HEK293T (cell line): ENCODE data around the gene SMARCB1.

Source experiments
- CTCF ChIA-PET: fragments of 350-600 bp; formaldehyde crosslinking; extraction: SDS; loops from one replicate; lab custom pipeline; 2021; ENCODE audit warnings: antibody characterized with exemption, inconsistent platforms; lab: Yijun Ruan, JAX
- POLR2A ChIA-PET: fragments of 350-600 bp; formaldehyde crosslinking; extraction: SDS; loops from one replicate; lab custom pipeline; 2020; ENCODE audit warnings: antibody characterized with exemption, inconsistent platforms; lab: Yijun Ruan, JAX
- DNase-seq: peaks from one replicate; pipeline ENCODE4 v3.0.0; 2012; ENCODE audit warnings: mixed read lengths; ENCODE audit errors: extremely low spot score
- ARNT ChIP-seq: fragments of 450-650 bp; IDR thresholded peaks from 2 replicates; pipeline ENCODE4 v1.6.1; 2017; ENCODE audit warnings: mild to moderate bottlenecking
- BHLHE40 ChIP-seq: fragments of 450-650 bp; IDR thresholded peaks from 2 replicates; pipeline ENCODE4 v1.6.1; 2016; ENCODE audit warnings: mild to moderate bottlenecking, moderate library complexity, borderline replicate concordance
- CTBP1 ChIP-seq: fragments of 450-650 bp; IDR thresholded peaks from 2 replicates; pipeline ENCODE4 v1.6.1; 2016; ENCODE audit warnings: borderline replicate concordance
- ELF4 ChIP-seq: fragments of 450-650 bp; IDR thresholded peaks from 2 replicates; pipeline ENCODE4 v1.6.1; 2017; ENCODE audit warnings: antibody characterized with exemption
- FOXA1 ChIP-seq: fragments of 450-650 bp; IDR thresholded peaks from 2 replicates; pipeline ENCODE4 v1.6.1; 2016; ENCODE audit warnings: mild to moderate bottlenecking
- FOXK2 ChIP-seq: fragments of 450-650 bp; IDR thresholded peaks from 2 replicates; pipeline ENCODE4 v1.6.1; 2016; ENCODE audit warnings: mild to moderate bottlenecking
- FOXM1 ChIP-seq: fragments of 450-650 bp; IDR thresholded peaks from 2 replicates; pipeline ENCODE4 v1.6.1; 2017; ENCODE audit warnings: mild to moderate bottlenecking, borderline replicate concordance
- HDGF ChIP-seq: fragments of 450-650 bp; IDR thresholded peaks from 2 replicates; pipeline ENCODE4 v1.6.1; 2017; ENCODE audit warnings: antibody characterized with exemption, borderline replicate concordance
- L3MBTL2 ChIP-seq: fragments of 450-650 bp; conservative IDR thresholded peaks from 2 replicates; pipeline ENCODE4 v1.6.1; 2016; ENCODE audit warnings: mild to moderate bottlenecking
- LEF1 ChIP-seq: fragments of 450-650 bp; IDR thresholded peaks from 2 replicates; pipeline ENCODE4 v1.6.1; 2017; ENCODE audit warnings: mild to moderate bottlenecking, borderline replicate concordance
- NFRKB ChIP-seq: fragments of 450-650 bp; IDR thresholded peaks from 2 replicates; pipeline ENCODE4 v1.6.1; 2016; ENCODE audit warnings: mild to moderate bottlenecking, moderate library complexity
- PKNOX1 ChIP-seq: fragments of 450-650 bp; IDR thresholded peaks from 2 replicates; pipeline ENCODE4 v1.6.1; 2016
- SP1 ChIP-seq: fragments of 450-650 bp; IDR thresholded peaks from 2 replicates; pipeline ENCODE4 v1.6.1; 2017
- SUZ12 ChIP-seq: fragments of 450-650 bp; IDR thresholded peaks from 2 replicates; pipeline ENCODE4 v1.6.1; 2016; ENCODE audit warnings: mild to moderate bottlenecking
- TARDBP ChIP-seq: fragments of 450-650 bp; IDR thresholded peaks from 2 replicates; pipeline ENCODE4 v1.6.1; 2016
- ZNF384 ChIP-seq: fragments of 450-650 bp; IDR thresholded peaks from 2 replicates; pipeline ENCODE4 v1.6.1; 2016

The SMARCB1 gene

GRCh38 chr22:23831781-23832180, 45.0 kb downstream of the SMARCB1 start:
- ChIA-PET CTCF (no interaction called here), POLR2A (interaction anchor here (0.8 to 1.3 kb wide), 2 partner anchors 26 to 64 kb away, joined by 3 to 4 read pairs; partner anchors contain the start of genes CHCHD10 and SLC2A11)
- TF ChIP-seq ARNT, result no peak
- no peak for TF ChIP-seq FOXA1
- no peak for TF ChIP-seq ELF4
- no peak for TF ChIP-seq SUZ12
- no peak for TF ChIP-seq LEF1
- TF ChIP-seq CTBP1, result no peak
- TF ChIP-seq HDGF, result no peak
- no peak for TF ChIP-seq L3MBTL2
- no peak for TF ChIP-seq FOXM1
- TF ChIP-seq BHLHE40, result no peak
- no peak for TF ChIP-seq NFRKB
- no peak for TF ChIP-seq SP1
- no peak for TF ChIP-seq ZNF384
- TF ChIP-seq PKNOX1, result no peak
- no peak for TF ChIP-seq FOXK2
- TF ChIP-seq TARDBP, result no peak
- no peak for DNase-seq

- ChIA-PET POLR2A (interaction anchor here (1.3 kb wide), 1 partner anchor 65 kb away, joined by 4 read pairs; the partner anchor contains the start of gene CHCHD10), CTCF (no interaction called here)
- DNase-seq, result no peak
- TF ChIP-seq L3MBTL2 (no peak), BHLHE40 (no peak), ZNF384 (no peak), FOXK2 (no peak), HDGF (no peak), NFRKB (no peak), CTBP1 (no peak), ELF4 (no peak), SUZ12 (no peak), TARDBP (no peak), FOXA1 (no peak), LEF1 (no peak), PKNOX1 (no peak), FOXM1 (no peak)
Measured at GRCh38 chr22:23832226-23833016, 45.7 kb downstream of the SMARCB1 start.

- TF ChIP-seq NFRKB, result no peak
- no peak for TF ChIP-seq CTBP1
- TF ChIP-seq L3MBTL2, result no peak
- no peak for TF ChIP-seq FOXA1
- TF ChIP-seq FOXK2, result no peak
- TF ChIP-seq SP1, result no peak
- TF ChIP-seq BHLHE40, result no peak
- TF ChIP-seq HDGF, result no peak
- TF ChIP-seq PKNOX1, result no peak
- TF ChIP-seq LEF1, result no peak
- TF ChIP-seq ELF4, result no peak
- no peak for TF ChIP-seq SUZ12
- TF ChIP-seq TARDBP, result no peak
- TF ChIP-seq ARNT, result no peak
- no peak for TF ChIP-seq ZNF384
- no peak for TF ChIP-seq FOXM1
- ChIA-PET CTCF (no interaction called here), POLR2A (no interaction called here)
- DNase-seq, result no peak
Measured at GRCh38 chr22:23833017-23833751, 46.4 kb downstream of the SMARCB1 start.

- CTCF ChIA-PET, result no interaction called here
- no peak for DNase-seq
- POLR2A ChIA-PET, result no interaction called here
- TF ChIP-seq ELF4 (no peak), FOXA1 (no peak), ZNF384 (no peak), FOXK2 (no peak), PKNOX1 (no peak), NFRKB (no peak), SP1 (no peak)
Measured at GRCh38 chr22:23833911-23834317, 47.1 kb downstream of the SMARCB1 start.

GRCh38 chr22:23834406-23834792, 47.6 kb downstream of the SMARCB1 start:
- TF ChIP-seq FOXK2 (no peak), ZNF384 (no peak), LEF1 (no peak), ARNT (no peak), PKNOX1 (no peak), SP1 (no peak), ELF4 (no peak), NFRKB (no peak), HDGF (no peak), SUZ12 (no peak), FOXM1 (no peak), FOXA1 (no peak), TARDBP (no peak), L3MBTL2 (no peak), BHLHE40 (no peak), CTBP1 (no peak)
- POLR2A ChIA-PET, result interaction anchor here (1.4 to 2.2 kb wide), 2 partner anchors 23 to 60 kb away, joined by 4 to 10 read pairs; partner anchors contain the start of genes MIF and SLC2A11
- CTCF ChIA-PET, result no interaction called here
- no peak for DNase-seq
